RWPE1 (cell line): ENCODE measurements around the gene FBXO21.
"Not testable (repeated sequence)": the region's sequence is repeated elsewhere in the genome, so short reads cannot be mapped to it uniquely, and the experiment has no call there.

Experiments used
- CTCF ChIA-PET: fragments of 350-600 bp; sonication (Branson Sonifier 250); formaldehyde crosslinking; extraction: SDS; loops from one replicate; lab custom pipeline; 2021; lab: Yijun Ruan, JAX
- POLR2A ChIA-PET: fragments of 400-600 bp; formaldehyde crosslinking; extraction: SDS; loops from one replicate; lab custom pipeline; 2020; ENCODE audit warnings: antibody characterized with exemption; ENCODE audit not compliant: low non-redundant PET; lab: Yijun Ruan, JAX
- DNase-seq: peaks from one replicate; pipeline ENCODE4 v3.0.0; 2012; ENCODE audit warnings: low spot score
- H3K27ac ChIP-seq: fragments of 450-650 bp; 2 replicates; pipeline ENCODE4 v1.5.1; 2017
- TF ChIP-seq, protein P1 (sequence below): fragments of 450-650 bp; conservative IDR thresholded peaks from 2 replicates; pipeline ENCODE4 v1.5.1; 2017; ENCODE audit warnings: low read depth, mild to moderate bottlenecking

FBXO21 gene

DNA sequence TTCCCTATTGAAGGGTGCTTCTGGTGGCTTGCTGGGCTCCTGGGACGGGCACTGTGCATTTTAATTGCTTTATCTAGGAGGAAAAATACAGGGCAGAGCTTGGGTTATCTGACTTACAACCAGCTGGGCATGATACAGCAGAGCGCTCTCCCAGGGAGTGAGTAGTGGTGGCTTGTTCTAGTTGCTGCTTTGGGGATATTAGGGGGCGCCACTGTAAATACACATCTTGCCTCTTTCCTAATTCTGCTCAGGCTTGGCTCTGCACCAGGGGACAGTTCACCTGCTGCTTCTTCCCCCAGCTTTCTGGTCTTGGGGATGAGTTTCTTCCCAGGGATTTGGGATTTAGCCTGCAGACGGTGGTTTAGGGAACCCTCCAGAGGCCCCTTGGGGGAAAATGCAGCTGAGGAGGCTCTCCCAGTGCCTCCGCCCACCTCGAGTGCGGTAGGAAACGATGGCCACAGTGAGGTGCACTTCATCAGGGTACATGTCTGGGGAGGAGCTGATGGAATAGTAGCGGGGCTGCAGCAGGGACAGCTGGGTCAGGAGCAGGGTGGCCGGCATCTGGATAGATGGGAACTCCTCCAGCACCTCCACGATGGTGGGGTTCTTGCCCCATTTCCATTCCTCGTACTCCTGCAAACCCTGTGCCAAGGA lies 36.9 kb upstream of the FBXO21 start:
- POLR2A ChIA-PET = no interaction called here
- no peak for DNase-seq
- TF ChIP-seq, protein P1, sequence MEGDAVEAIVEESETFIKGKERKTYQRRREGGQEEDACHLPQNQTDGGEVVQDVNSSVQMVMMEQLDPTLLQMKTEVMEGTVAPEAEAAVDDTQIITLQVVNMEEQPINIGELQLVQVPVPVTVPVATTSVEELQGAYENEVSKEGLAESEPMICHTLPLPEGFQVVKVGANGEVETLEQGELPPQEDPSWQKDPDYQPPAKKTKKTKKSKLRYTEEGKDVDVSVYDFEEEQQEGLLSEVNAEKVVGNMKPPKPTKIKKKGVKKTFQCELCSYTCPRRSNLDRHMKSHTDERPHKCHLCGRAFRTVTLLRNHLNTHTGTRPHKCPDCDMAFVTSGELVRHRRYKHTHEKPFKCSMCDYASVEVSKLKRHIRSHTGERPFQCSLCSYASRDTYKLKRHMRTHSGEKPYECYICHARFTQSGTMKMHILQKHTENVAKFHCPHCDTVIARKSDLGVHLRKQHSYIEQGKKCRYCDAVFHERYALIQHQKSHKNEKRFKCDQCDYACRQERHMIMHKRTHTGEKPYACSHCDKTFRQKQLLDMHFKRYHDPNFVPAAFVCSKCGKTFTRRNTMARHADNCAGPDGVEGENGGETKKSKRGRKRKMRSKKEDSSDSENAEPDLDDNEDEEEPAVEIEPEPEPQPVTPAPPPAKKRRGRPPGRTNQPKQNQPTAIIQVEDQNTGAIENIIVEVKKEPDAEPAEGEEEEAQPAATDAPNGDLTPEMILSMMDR = no peak
- no peak overlapping the region for H3K27ac ChIP-seq
- CTCF ChIA-PET = interaction anchor here (0.7 to 1.9 kb wide), 2 partner anchors 10 to 538 kb away, joined by 3 to 7 read pairs; no protein-coding TSS in a partner anchor

GRCh38 chr12:117226505-117226904 lies 36.2 kb upstream of the FBXO21 start:
- ChIA-PET CTCF (interaction anchor here (1.9 kb wide), 1 partner anchor 10 kb away, joined by 7 read pairs; no protein-coding TSS in a partner anchor), POLR2A (no interaction called here)
- DNase-seq = no peak
- no peak overlapping the region for H3K27ac ChIP-seq
- TF ChIP-seq, protein P1 = no peak

DNA sequence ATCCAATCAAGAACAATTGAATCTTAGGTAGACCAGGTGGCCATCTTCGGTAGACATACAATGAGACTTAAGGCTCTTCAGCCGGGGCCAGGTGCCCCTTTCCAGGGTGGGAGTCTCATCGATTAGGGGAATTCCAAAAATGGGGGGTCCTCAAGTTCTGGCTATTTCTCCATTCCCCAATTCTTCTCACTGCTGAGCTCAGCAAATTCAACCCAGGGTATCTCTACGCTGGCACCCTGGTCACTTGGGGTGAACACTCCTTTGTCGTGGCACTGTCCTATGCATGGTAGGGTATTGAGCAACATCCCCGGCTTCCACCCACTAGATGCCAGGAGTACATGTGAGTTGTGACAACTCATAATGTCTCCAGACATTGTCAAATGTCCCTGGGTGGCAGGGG lies 34.9 kb upstream of the FBXO21 start:
- H3K27ac ChIP-seq = no peak overlapping the region
- TF ChIP-seq, protein P1 = no peak
- DNase-seq = no peak
- ChIA-PET CTCF (interaction anchor here (0.6 to 1.0 kb wide), 2 partner anchors 11 to 630 kb away, joined by 3 to 4 read pairs; no protein-coding TSS in a partner anchor), POLR2A (no interaction called here)

DNA sequence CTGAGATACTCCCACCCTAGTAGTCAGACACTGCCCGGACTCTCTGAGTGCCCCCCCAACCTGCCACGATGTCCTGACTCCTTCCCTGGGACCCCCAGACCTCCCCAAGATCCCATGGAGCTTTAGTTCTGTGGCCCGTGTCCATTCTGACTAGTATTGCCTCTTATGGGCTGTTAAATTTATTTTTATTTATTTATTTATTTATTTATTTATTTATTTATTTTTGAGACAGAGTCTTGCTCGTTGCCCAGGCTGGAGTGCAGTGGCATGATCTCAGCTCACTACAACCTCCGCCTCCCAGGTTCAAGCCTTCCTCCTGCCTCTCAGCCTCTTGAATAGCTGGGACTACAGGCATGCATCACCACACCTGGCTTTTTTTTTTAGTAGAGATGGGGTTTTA lies 30.7 kb upstream of the FBXO21 start:
- POLR2A ChIA-PET = not testable (repeated sequence)

DNA sequence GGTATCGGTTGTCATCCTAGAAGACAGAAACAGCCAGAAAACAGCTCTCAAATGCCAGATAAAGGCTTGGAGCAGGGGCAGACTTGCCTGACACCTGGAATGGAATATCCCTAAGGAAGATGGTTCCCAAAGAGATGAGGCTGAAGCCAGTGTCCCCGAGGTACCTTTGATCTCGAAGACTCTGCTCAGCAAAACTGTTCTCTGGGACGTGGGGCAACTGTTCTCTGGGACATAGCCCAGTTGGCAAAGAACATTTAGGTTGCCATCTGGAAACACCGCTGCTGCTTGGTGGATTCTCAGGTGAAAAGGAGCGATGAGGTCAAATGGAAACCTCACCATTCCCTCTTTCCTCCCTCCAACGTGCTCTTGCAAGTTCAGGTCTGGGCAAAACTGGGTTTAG lies 27.9 kb upstream of the FBXO21 start:
- TF ChIP-seq, protein P1 = no peak
- no peak for DNase-seq
- POLR2A ChIA-PET = no interaction called here
- CTCF ChIA-PET = interaction anchor here (0.7 kb wide), 1 partner anchor 619 kb away, joined by 3 read pairs; no protein-coding TSS in a partner anchor
- H3K27ac ChIP-seq = no peak overlapping the region

More for the DNA sequence above, 30.7 kb upstream of the FBXO21 start:
- not testable (repeated sequence) for DNase-seq, H3K27ac ChIP-seq
- CTCF ChIA-PET = interaction anchor here (0.7 to 1.7 kb wide), 3 partner anchors 16 to 606 kb away, joined by 3 to 6 read pairs (median 4); no protein-coding TSS in a partner anchor

DNA sequence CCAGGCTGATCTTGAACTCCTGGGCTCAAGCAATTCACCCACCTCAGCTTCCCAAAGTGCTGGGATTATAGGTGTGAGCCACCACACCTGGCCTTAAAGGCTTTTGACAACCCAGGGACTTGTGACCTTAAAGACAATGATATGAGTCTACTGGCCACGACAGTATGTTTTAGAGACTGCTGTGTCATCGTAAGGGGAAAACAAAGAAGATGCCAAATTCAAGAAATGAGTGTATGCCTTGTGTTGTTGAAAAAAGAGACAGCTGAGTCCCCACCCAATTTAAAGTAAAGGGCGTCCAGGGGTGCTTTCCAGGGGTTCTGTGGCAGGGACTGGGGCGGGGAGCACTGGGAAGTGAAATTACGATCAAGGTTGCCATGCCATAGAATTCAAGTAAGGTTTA lies 26.4 kb upstream of the FBXO21 start:
- TF ChIP-seq, protein P1 = no peak
- no peak for DNase-seq
- ChIA-PET CTCF (no interaction called here), POLR2A (interaction anchor here (0.5 kb wide), 1 partner anchor 225 kb away, joined by 3 read pairs; no protein-coding TSS in a partner anchor)
- H3K27ac ChIP-seq = no peak overlapping the region

- no peak overlapping the region for H3K27ac ChIP-seq
- DNase-seq = no peak
- CTCF ChIA-PET = no interaction called here
- TF ChIP-seq, protein P1 = no peak
- POLR2A ChIA-PET = no interaction called here
Observed at GRCh38 chr12:117214797-117215196, 24.5 kb upstream of the FBXO21 start.
